MCF 10A (cell line): ENCODE measurements around the gene SLX4IP. TPM values are rescaled to one million over a fixed set of nuclear protein-coding genes. Genes with fewer than 3 reads are reported as not detected.

Source experiments
- BruUV-seq: library from RNA; stranded (reverse); fragments of 400-500 nt; replicated peaks from 2 replicates; lab custom pipeline; 2021; lab: Mats Ljungman, UMichigan
- CTCF ChIA-PET: fragments of 300-600 bp; sonication (Branson Sonifier 250); formaldehyde crosslinking; extraction: SDS; loops from one replicate; lab custom pipeline; 2021; ENCODE audit warnings: antibody characterized with exemption, inconsistent platforms; lab: Yijun Ruan, JAX
- POLR2A ChIA-PET: fragments of 300-600, 350-650 bp; sonication (Branson Sonifier 250); formaldehyde crosslinking; extraction: SDS; loops from one replicate; lab custom pipeline; 2020; ENCODE audit warnings: antibody characterized with exemption, inconsistent platforms; lab: Yijun Ruan, JAX
- DNase-seq: peaks from one replicate; pipeline ENCODE4 v3.0.0-alpha.2; 2018; ENCODE audit not compliant: unreplicated experiment
- H3K27ac Mint-ChIP-seq: one replicate; pipeline ENCODE4 v1.8.0; 2022; ENCODE audit warnings: mild to moderate bottlenecking, low read depth, mixed read lengths; ENCODE audit not compliant: unreplicated experiment
- H3K27me3 Mint-ChIP-seq: one replicate; pipeline ENCODE4 v1.8.0; 2022; ENCODE audit warnings: mixed read lengths; ENCODE audit not compliant: insufficient read depth, unreplicated experiment
- H3K36me3 Mint-ChIP-seq: one replicate; pipeline ENCODE4 v1.8.0; 2022; ENCODE audit warnings: mild to moderate bottlenecking, moderate library complexity, mixed read lengths; ENCODE audit not compliant: insufficient read depth, unreplicated experiment
- H3K4me1 Mint-ChIP-seq: one replicate; pipeline ENCODE4 v1.8.0; 2022; ENCODE audit warnings: mixed read lengths; ENCODE audit not compliant: insufficient read depth, unreplicated experiment
- H3K4me3 Mint-ChIP-seq: one replicate; pipeline ENCODE4 v1.8.0; 2022; ENCODE audit warnings: mild to moderate bottlenecking, moderate library complexity, mixed read lengths; ENCODE audit not compliant: unreplicated experiment
- H3K9me3 Mint-ChIP-seq: one replicate; pipeline ENCODE4 v1.8.0; 2022; ENCODE audit warnings: mixed read lengths; ENCODE audit not compliant: unreplicated experiment
- CTCF ChIP-seq: fragments of 200-600 bp; IDR thresholded peaks from one replicate; pipeline ENCODE4 v1.8.0; 2022; ENCODE audit warnings: antibody characterized with exemption, mild to moderate bottlenecking; ENCODE audit not compliant: unreplicated experiment
- intact Hi-C: fragments of 100-400 bp; cut with micrococcal nuclease; formaldehyde crosslinking; loops from 2 replicates; pipeline ENCODE4 v1.14.1; 2022
- total RNA-seq: library from RNA; stranded (reverse); gene quantifications from 2 replicates; pipeline ENCODE4 v1.2.3, GENCODE V29; 2022

Gene SLX4IP
- total RNA-seq, 1 experiment from 2014 or later, result 11.2 TPM

- Mint-ChIP-seq H3K9me3 (no peaks in the 10 kb centered on the region), H3K36me3 (no peaks in the 10 kb centered on the region), H3K4me3 (no peak overlapping the region), H3K27ac (peak overlapping the region; percentile 71), H3K4me1 (peaks cover 32% of the 10 kb centered on the region), H3K27me3 (no peaks in the 10 kb centered on the region)
- no peak for TF ChIP-seq CTCF
- BruUV-seq, result no TSS peak
- DNase-seq, result no peak
- ChIA-PET POLR2A (interaction anchor here (0.7 to 4.9 kb wide), 9 partner anchors 13 to 143 kb away, joined by 3 to 39 read pairs (median 4); partner anchors contain the start of genes MKKS and SLX4IP), CTCF (interaction anchor here (0.8 to 2.5 kb wide), 8 partner anchors 16 to 151 kb away, joined by 3 to 12 read pairs (median 5); no protein-coding TSS in a partner anchor)
- intact Hi-C loops, result no loop called here
These were observed 142.5 kb downstream of the SLX4IP start for GRCh38 chr20:10577648-10578047.

- no peak overlapping the region for H3K4me3 Mint-ChIP-seq
- peaks cover 32% of the 10 kb centered on the region for H3K4me1 Mint-ChIP-seq
- no peaks in the 10 kb centered on the region for H3K9me3 Mint-ChIP-seq
- peak overlapping the region; percentile 71 for H3K27ac Mint-ChIP-seq
- no TSS peak for BruUV-seq
- no peaks in the 10 kb centered on the region for H3K27me3 Mint-ChIP-seq
- DNase-seq, result peak; percentile 54
- TF ChIP-seq CTCF, result no peak
- H3K36me3 Mint-ChIP-seq, result no peaks in the 10 kb centered on the region
- intact Hi-C loops, result no loop called here
- ChIA-PET POLR2A (interaction anchor here (1.1 to 4.9 kb wide), 13 partner anchors 13 to 144 kb away, joined by 3 to 39 read pairs (median 5); partner anchors contain the start of genes MKKS and SLX4IP), CTCF (interaction anchor here (0.6 to 2.5 kb wide), 10 partner anchors 15 to 771 kb away, joined by 3 to 12 read pairs (median 3); no protein-coding TSS in a partner anchor)
These were observed 143.5 kb downstream of the SLX4IP start for GRCh38 chr20:10578607-10579006.

GRCh38 chr20:10579942-10580341 is 144.8 kb downstream of the SLX4IP start:
- Mint-ChIP-seq H3K36me3 (peaks cover 2% of the 10 kb centered on the region), H3K9me3 (no peaks in the 10 kb centered on the region), H3K27me3 (no peaks in the 10 kb centered on the region), H3K4me3 (no peak overlapping the region), H3K27ac (no peak overlapping the region), H3K4me1 (peaks cover 32% of the 10 kb centered on the region)
- intact Hi-C loops, result no loop called here
- TF ChIP-seq CTCF, result no peak
- ChIA-PET CTCF (interaction anchor here (0.6 kb wide), 2 partner anchors 28 to 217 kb away, joined by 3 to 5 read pairs; no protein-coding TSS in a partner anchor), POLR2A (interaction anchor here (0.5 to 4.9 kb wide), 10 partner anchors 12 to 771 kb away, joined by 3 to 39 read pairs (median 4); partner anchors contain the start of genes MKKS and SLX4IP)
- no peak for DNase-seq
- no TSS peak for BruUV-seq

GRCh38 chr20:10580700-10581099 is 145.6 kb downstream of the SLX4IP start:
- ChIA-PET CTCF (interaction anchor here (0.5 to 1.9 kb wide), 8 partner anchors 10 to 749 kb away, joined by 3 to 7 read pairs (median 4); no protein-coding TSS in a partner anchor), POLR2A (interaction anchor here (0.6 to 2.9 kb wide), 3 partner anchors 9 to 652 kb away, joined by 3 to 13 read pairs (median 5); no protein-coding TSS in a partner anchor)
- intact Hi-C loops, result no loop called here
- Mint-ChIP-seq H3K9me3 (no peaks in the 10 kb centered on the region), H3K27ac (no peak overlapping the region), H3K4me3 (no peak overlapping the region), H3K4me1 (peaks cover 32% of the 10 kb centered on the region), H3K27me3 (no peaks in the 10 kb centered on the region), H3K36me3 (peaks cover 7% of the 10 kb centered on the region)
- no peak for TF ChIP-seq CTCF
- no peak for DNase-seq
- BruUV-seq, result no TSS peak
